Bronchial epithelial cell (primary cell): Measurements from ENCODE around the gene CORO2B. TPM values are rescaled to one million over a fixed set of nuclear protein-coding genes. Genes with fewer than 3 reads are reported as not detected.

Experiments used
- DNase-seq: peaks from one replicate; pipeline ENCODE4 v3.0.0-alpha.2; 2010; ENCODE audit warnings: low read depth
- FAIRE-seq: peaks from 2 replicates; lab custom pipeline; 2011; peaks lifted over from hg19 to GRCh38; lab: Jason Lieb, UNC
- H3K27me3 ChIP-seq: 2 replicates; pipeline ENCODE4 v1.5.1; 2011; ENCODE audit warnings: low read length; ENCODE audit not compliant: control insufficient read depth, insufficient read depth
- H3K36me3 ChIP-seq: 2 replicates; pipeline ENCODE4 v1.5.1; 2011; ENCODE audit warnings: low read length; ENCODE audit not compliant: control insufficient read depth, insufficient read depth
- H3K4me3 ChIP-seq: 2 replicates; pipeline ENCODE4 v1.5.1; 2011; ENCODE audit warnings: mild to moderate bottlenecking, low read depth, low read length, control low read depth
- CTCF ChIP-seq: IDR thresholded peaks from 2 replicates; pipeline ENCODE4 v1.5.1; 2011; ENCODE audit warnings: mild to moderate bottlenecking, moderate library complexity, low read length, control low read depth, inconsistent platforms; ENCODE audit not compliant: insufficient read depth, severe bottlenecking
- total RNA-seq: library from RNA; depleted of rRNA; stranded (reverse); fragments of >200 nt; gene quantifications from 2 replicates; pipeline ENCODE4 v1.2.1, GENCODE V29; 2014

The CORO2B gene
- total RNA-seq, 1 donor from 2014 or later = under 0.01 TPM

GRCh38 chr15:68734881-68735280 lies 156.1 kb downstream of the CORO2B start:
- DNase-seq = no peak
- TF ChIP-seq CTCF = no peak
- FAIRE-seq = no peak
- Histone ChIP-seq H3K4me3 (no peak overlapping the region), H3K36me3 (no peaks in the 10 kb centered on the region), H3K27me3 (peaks cover 4% of the 10 kb centered on the region)

- no peak for DNase-seq
- FAIRE-seq = no peak
- TF ChIP-seq CTCF = no peak
- Histone ChIP-seq H3K36me3 (no peaks in the 10 kb centered on the region), H3K27me3 (peaks cover 4% of the 10 kb centered on the region), H3K4me3 (no peak overlapping the region)
Observed at GRCh38 chr15:68735610-68736009, 156.8 kb downstream of the CORO2B start.

- no peak for TF ChIP-seq CTCF
- FAIRE-seq (no peak), DNase-seq (no peak)
- no peak overlapping the region for H3K4me3 ChIP-seq
- peaks cover 2% of the 10 kb centered on the region for H3K27me3 ChIP-seq
- no peaks in the 10 kb centered on the region for H3K36me3 ChIP-seq
Observed at GRCh38 chr15:68739390-68740080, 160.7 kb downstream of the CORO2B start.

GRCh38 chr15:68743256-68743655 lies 164.5 kb downstream of the CORO2B start:
- DNase-seq (no peak), FAIRE-seq (no peak)
- no peak for TF ChIP-seq CTCF
- H3K4me3 ChIP-seq = no peak overlapping the region
- H3K27me3 ChIP-seq = no peaks in the 10 kb centered on the region
- H3K36me3 ChIP-seq = no peaks in the 10 kb centered on the region

GRCh38 chr15:68749365-68749764 lies 170.6 kb downstream of the CORO2B start:
- FAIRE-seq (no peak), DNase-seq (no peak)
- Histone ChIP-seq H3K27me3 (no peaks in the 10 kb centered on the region), H3K36me3 (no peaks in the 10 kb centered on the region), H3K4me3 (no peak overlapping the region)
- no peak for TF ChIP-seq CTCF

GRCh38 chr15:68749793-68750192 lies 171.0 kb downstream of the CORO2B start:
- no peaks in the 10 kb centered on the region for H3K36me3 ChIP-seq
- no peak for TF ChIP-seq CTCF
- peak; percentile 36 for FAIRE-seq
- DNase-seq = no peak
- H3K27me3 ChIP-seq = no peaks in the 10 kb centered on the region
- no peak overlapping the region for H3K4me3 ChIP-seq
